Stimulated activated CD4-positive, alpha-beta T cell treated with anti-CD3 and anti-CD28 coated beads, Interleukin-1b, Interleukin-23, amount 100 ng/mL, for 4 hours (primary cell): ENCODE measurements around the gene IFNA8.
A peak's percentile ranks its signal among the peaks of the same experiment; 100 is the strongest.
"Not testable (repeated sequence)": the region's sequence is repeated elsewhere in the genome, so short reads cannot be mapped to it uniquely, and the experiment has no call there.

Experiments
- DNase-seq, 2 donors: peaks; one replicate each; pipeline ENCODE4 v3.0.0-alpha.2; 2020; ENCODE audit warnings: low read depth in 2 of 2

Gene IFNA8

DNA sequence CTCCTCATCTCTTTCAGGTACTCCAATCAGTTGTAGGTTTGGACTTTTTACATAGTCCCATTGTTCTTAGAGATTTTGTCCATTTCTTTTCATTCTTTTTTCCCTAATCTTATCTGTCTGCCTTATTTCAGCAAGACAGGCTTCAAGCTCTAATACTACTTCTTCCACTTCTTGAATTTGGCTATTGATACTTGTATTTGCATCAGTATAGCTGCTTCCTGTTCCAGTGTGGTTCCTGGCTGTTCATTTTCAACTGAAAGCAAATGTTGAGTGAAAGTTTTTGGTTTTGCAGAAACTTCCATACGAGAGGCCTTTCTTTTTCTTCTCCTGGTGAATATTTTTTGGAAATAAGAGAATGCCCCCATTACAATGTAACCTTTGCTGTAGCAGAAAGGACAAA lies 19.3 kb downstream of the IFNA8 start:
- DNase-seq = no peak

DNA sequence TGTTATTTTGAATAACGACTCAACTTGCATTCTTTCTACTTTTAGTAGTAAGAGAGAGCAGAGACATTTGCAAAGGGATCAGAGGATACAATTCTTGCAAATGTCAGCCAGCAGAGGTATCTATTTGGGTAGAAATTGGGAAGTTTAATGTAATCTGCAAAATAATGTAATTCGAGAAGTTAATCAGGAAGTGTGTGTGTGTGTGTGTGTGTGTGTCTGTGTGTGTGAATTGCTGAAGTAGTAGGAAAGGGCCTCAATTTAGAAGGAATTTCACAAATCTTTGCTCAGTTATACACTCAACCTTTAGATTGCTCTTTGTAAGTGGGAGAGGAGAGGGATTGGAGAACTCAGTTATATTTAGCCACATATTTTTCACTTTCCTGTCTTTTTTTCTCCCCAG lies 20.3 kb downstream of the IFNA8 start:
- no peak for DNase-seq

DNA sequence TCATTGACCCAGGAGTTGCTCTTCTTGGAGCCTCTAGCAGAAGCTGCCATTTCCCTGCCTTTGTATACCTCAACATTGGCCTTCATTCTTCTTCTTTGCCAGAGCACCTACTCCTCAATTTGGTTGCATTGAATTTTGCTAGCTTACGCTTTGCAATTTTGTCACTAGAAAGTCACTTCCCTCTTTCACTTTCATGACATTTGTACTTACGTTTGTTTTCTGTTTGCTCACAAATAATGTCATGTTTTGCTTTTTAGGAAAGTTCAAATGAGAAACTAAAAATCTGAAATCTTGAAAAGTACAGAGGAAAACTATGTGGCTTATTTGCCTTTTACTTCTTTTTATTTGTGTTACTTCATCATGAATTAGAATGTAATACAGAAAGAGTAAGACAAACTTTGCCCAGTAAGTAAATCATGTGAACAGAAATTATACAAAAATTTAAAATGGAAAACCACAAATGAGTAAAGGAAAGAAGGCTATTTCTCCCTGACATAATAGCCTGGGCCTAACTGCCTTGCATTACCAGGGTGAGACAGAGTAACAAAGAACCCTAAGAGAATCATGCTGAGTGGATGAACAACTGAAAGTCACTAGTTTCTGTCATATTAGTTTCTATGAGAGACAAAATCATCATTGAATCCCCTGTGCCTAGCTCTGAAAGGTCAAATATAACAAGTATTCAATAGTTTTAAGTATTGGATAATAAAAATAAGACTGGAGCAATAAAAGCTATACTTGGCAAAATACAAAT lies 23.9 kb downstream of the IFNA8 start:
- DNase-seq = no peak

DNA sequence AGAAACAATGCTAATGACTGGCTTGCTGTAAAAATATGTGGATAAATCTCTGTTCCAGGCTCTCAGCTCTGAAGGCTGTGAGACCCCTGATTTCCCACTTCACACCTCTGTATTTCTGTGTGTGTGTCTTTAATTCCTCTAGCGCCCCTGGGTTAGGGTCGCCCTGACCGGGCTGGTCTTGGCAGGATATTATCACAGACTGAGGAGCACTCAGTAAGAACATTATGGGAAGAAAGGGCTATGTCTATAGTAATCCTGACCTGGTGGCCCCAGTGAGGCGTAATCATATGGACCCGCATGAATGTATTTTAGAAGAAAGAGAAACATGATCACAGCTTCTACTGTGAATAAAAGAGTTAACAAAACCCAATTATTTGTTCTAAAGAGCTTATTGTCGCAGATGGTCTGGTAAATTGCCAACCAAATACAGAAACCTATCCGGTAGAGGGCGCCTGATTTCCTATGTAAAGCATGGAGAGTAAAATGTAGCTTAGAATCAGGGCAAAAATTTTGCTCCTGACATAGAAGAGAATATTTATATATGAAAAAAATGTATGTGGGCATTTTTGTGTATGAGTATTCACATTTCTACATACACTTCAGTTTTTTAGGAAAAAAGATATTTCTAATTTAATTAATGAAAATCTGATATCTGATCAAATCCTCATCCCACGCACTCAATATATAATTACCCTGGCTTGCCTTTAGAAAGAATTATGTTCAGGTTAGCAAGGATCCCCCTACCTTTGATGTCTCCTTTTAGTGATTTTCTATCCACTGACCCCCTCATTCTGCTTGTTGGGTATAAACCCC lies 25.5 kb downstream of the IFNA8 start:
- peak in 1 of 2 donors; percentile 36 for DNase-seq

DNA sequence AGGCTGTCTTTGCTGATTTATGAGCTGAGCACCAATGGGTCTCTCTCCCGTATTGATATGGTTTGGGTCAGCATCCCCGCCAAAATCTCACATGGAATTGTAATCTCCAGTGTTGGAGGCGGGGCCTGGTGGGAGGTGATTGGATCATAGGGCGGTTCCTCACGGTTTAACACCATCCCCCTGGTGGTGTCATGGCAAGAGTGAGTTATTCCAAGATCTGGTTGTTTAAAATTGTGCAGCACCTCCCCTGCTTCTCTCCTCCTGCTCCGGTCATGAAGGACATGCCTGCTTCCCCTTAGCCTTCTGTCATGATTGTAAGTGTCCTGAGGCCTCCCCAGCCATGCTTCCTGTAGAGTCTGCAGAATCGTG lies 26.1 kb downstream of the IFNA8 start:
- not testable (repeated sequence) for DNase-seq

DNA sequence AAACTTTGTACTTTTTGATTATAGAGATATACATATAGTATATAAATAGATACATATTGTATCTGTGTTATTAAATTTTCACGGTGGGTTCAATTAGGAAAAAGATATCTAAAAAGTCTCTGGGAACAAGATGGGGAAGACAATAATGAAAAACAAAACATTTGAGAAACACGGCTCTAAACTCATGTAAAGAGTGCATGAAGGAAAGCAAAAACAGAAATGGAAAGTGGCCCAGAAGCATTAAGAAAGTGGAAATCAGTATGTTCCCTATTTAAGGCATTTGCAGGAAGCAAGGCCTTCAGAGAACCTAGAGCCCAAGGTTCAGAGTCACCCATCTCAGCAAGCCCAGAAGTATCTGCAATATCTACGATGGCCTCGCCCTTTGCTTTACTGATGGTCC lies 31.2 kb downstream of the IFNA8 start, which contains the start of gene IFNA1:
TSS of gene IFNA1 (plus strand) at position 301 of the 400 bp plus-strand sequence. CDS start at position 370, 69 bp downstream.
- no peak for DNase-seq

DNA sequence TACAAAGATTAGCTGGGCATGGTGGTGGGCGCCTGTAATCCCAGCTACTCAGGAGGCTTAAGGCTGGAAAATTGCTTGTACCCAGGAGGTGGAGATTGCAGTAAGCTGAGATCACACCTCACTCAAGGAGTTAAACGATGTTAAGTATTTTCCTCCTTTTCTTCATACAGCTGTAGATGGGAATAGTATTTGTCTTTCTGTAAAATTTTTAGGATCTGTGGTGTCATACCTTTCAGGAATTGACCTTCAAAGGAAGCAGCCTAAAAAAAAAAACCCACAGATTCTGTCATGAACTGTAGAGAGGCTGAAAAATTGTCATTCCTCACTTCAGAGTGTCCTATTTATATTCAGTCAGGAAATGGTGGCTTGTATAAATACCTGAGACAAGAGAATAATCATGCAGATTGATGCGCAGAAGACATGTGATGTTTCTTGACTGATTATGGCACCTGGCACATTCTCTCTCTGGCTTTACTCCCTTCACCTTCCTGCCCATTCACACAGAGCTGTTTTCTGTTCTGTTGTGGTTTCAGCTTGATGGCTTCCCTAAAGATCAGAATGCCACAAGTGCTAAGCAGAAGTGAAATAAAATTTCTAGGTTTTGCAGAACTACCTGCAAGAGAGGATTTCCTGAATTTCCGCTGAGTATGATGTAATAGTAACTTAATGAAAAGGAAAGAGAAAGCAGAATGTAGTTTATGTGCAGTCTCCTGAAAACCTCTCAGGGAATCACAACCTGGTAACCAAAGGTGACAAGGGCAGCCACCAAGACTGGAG lies 35.1 kb downstream of the IFNA8 start:
- DNase-seq = no peak

DNA sequence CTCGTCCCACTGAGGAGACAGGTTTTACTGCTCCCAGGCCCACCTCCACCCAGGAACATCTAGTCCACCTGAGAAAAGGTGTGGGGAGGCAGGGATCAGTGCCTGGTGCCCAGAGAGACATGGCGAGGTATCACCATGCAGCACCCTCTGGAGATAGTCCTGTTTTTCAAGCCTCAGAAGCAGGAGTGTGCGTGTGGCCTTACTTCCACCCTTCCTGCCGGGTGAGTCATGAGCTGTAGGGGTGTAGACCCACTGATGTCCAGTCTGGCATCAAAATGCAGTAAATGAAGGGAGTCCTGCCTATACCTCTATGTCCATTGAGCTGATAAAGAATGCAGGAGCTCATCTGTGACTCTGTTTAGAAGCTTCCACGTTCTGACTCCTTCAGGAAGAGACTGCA lies 40.4 kb downstream of the IFNA8 start:
- not testable (repeated sequence) for DNase-seq

DNA sequence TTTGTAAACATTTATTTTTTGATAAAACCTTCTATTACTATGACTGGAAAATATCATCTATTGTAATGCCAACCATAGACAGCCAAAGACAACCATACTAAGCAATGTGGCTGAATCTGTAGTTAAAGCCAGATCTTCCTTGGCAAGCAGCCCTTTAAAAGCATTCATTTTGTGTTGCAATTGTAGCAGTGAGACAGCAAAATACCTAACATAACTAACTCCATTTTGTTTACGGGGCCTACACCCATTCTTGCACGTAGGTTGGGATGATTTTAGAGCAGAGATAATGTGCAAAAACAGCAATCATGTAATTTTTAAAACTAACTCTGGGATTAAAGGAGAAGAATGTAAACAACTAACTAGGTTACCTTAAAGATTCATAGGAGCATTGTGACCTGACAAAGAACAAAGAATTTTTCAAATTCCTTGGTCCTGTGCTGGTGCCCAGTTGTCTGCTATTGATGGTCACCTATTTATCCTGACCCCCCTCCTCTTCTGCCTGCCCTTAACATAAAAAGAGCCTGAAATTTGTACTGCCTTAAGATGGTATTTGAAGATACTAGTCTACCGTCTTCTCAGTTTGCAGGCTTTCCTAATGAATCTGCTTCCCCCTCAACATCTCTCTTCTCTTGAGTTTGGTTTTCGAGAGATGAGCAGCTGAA lies 41.9 kb downstream of the IFNA8 start:
- no peak for DNase-seq

DNA sequence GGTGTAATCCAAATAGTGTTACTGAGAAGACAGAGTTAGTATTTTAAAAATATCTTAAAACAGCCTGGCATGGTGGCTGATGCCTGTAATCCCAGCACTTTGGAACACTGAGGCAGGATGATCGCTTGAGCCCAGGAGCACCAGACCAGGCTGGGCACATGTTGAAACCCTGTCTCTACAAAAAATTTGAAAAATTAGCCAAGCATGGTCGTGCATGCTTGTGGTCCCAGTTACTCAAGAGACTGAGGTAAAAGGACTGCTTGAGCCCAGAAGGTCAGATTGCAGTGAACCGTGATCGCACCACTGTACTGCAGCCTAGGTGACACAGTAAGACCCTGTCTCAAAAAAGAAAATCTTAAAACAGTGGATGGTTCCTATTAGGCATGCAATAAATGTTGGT lies 43.8 kb downstream of the IFNA8 start:
- no peak for DNase-seq

DNA sequence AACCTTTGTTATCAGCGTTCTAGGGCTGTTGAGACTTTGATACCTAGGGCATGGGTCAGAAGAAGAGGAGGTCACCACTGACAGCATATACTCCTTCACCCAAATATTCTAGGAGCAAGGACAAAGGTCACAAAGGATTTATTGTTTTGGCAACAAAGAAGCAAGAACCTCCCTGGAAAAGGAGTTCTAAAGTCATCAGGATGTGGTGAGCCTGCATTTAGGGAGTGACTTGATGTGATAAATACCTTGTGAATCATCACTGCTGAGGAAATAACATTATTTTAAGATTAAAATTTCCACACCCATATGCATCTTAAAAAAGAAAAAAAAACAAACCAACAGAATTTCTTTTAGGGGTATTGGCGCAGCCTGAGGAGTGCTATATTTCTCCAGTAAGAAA lies 45.2 kb downstream of the IFNA8 start:
- no peak for DNase-seq

DNA sequence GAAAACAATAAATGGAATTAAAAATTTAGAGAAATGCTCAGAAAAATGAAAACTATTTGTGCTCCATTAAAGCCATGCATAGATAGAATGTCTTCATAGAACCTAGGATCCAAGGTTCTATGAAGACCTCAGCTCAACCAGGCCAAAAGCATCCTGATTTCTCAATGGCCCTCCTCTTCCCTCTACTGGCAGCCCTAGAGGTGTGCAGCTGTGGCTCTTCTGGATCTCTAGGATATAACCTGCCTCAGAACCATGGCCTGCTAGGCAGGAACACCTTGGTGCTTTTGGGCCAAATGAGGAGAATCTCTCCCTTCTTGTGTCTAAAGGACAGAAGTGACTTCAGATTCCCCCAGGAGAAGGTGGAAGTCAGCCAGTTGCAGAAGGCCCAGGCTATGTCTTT lies 46.4 kb downstream of the IFNA8 start:
- no peak for DNase-seq
